BE2C (cell line): ENCODE data around the gene EIF4E2.

ENCODE experiments used
- DNase-seq: peaks from one replicate; pipeline ENCODE4 v3.0.0-alpha.2; 2020
- H3K27me3 ChIP-seq: fragments of 250-450 bp; sonication (Bioruptor Pico); 2 replicates; pipeline ENCODE4 v1.5.1; 2020; ENCODE audit warnings: mild to moderate bottlenecking
- H3K36me3 ChIP-seq: fragments of 250-450 bp; sonication (Bioruptor Pico); 2 replicates; pipeline ENCODE4 v1.5.1; 2020; ENCODE audit warnings: mild to moderate bottlenecking
- H3K4me1 ChIP-seq: fragments of 250-450 bp; sonication (Bioruptor Pico); 2 replicates; pipeline ENCODE4 v1.5.1; 2020
- H3K4me3 ChIP-seq: 2 replicates; pipeline ENCODE4 v1.5.1; 2011; ENCODE audit warnings: low read depth, low read length
- H3K9me3 ChIP-seq: fragments of 250-450 bp; sonication (Bioruptor Pico); 2 replicates; pipeline ENCODE4 v1.5.1; 2020
- CTCF ChIP-seq: IDR thresholded peaks from 2 replicates; pipeline ENCODE4 v1.5.1; 2012; ENCODE audit warnings: mild to moderate bottlenecking, low read depth, low read length

EIF4E2 gene

GRCh38 chr2:232588680-232589585 is 38.4 kb downstream of the EIF4E2 start:
- H3K4me3 ChIP-seq, result no peak overlapping the region
- H3K4me1 ChIP-seq, result peaks cover 9% of the 10 kb centered on the region; the same call in 1 of the 2 replicates
- H3K9me3 ChIP-seq, result no peaks in the 10 kb centered on the region
- peak; percentile 66 for DNase-seq
- no peaks in the 10 kb centered on the region; the same call in 1 of the 2 replicates for H3K36me3 ChIP-seq
- no peak for TF ChIP-seq CTCF
- H3K27me3 ChIP-seq, result no peaks in the 10 kb centered on the region

- Histone ChIP-seq H3K36me3 (no peaks in the 10 kb centered on the region), H3K9me3 (no peaks in the 10 kb centered on the region), H3K4me1 (peaks cover 9% of the 10 kb centered on the region; the same call in 1 of the 2 replicates), H3K27me3 (no peaks in the 10 kb centered on the region), H3K4me3 (no peak overlapping the region)
- no peak for TF ChIP-seq CTCF
- no peak for DNase-seq
Measured at GRCh38 chr2:232592772-232593395, 42.4 kb downstream of the EIF4E2 start.

GRCh38 chr2:232593982-232594381 is 43.5 kb downstream of the EIF4E2 start:
- Histone ChIP-seq H3K36me3 (no peaks in the 10 kb centered on the region), H3K27me3 (no peaks in the 10 kb centered on the region), H3K9me3 (no peaks in the 10 kb centered on the region), H3K4me1 (peaks cover 3% of the 10 kb centered on the region; the same call in 1 of the 2 replicates), H3K4me3 (no peak overlapping the region)
- DNase-seq, result no peak
- TF ChIP-seq CTCF, result no peak

- Histone ChIP-seq H3K4me3 (no peak overlapping the region), H3K36me3 (no peaks in the 10 kb centered on the region), H3K4me1 (no peaks in the 10 kb centered on the region), H3K27me3 (no peaks in the 10 kb centered on the region), H3K9me3 (no peaks in the 10 kb centered on the region)
- DNase-seq, result no peak
- TF ChIP-seq CTCF, result no peak
Measured at GRCh38 chr2:232597362-232598079, 47.0 kb downstream of the EIF4E2 start.

GRCh38 chr2:232598293-232598692 is 47.8 kb downstream of the EIF4E2 start:
- DNase-seq, result no peak

More at GRCh38 chr2:232598293-232598692, 47.8 kb downstream of the EIF4E2 start:
- Histone ChIP-seq H3K4me3 (no peak overlapping the region), H3K27me3 (no peaks in the 10 kb centered on the region; the same call in 1 of the 2 replicates), H3K9me3 (no peaks in the 10 kb centered on the region), H3K36me3 (no peaks in the 10 kb centered on the region), H3K4me1 (no peaks in the 10 kb centered on the region)
- TF ChIP-seq CTCF, result no peak
